Activated B cell treated with CpG ODN at 0.5 μM for 24 hours (primary cell): ENCODE results near the gene GNB1. TPM values are rescaled to one million over a fixed set of nuclear protein-coding genes. Genes with fewer than 3 reads are reported as not detected.

Experiments used
- ATAC-seq: fragments of 200-7000 bp; cut with Tn5 transposase; one replicate; pipeline ENCODE4 v1.10.0; 2021; ENCODE audit warnings: low read depth, mild to moderate bottlenecking, moderate library complexity
- CTCF ChIA-PET: fragments of 350-600 bp; sonication (Branson Sonifier 250); formaldehyde crosslinking; loops from one replicate; lab custom pipeline; 2021; ENCODE audit warnings: antibody characterized with exemption; lab: Charles Lee
- POLR2A ChIA-PET: fragments of 350-600 bp; sonication (Branson Sonifier 250); formaldehyde crosslinking; loops from one replicate; lab custom pipeline; 2021; ENCODE audit warnings: antibody characterized with exemption; lab: Charles Lee
- DNase-seq: peaks from one replicate; pipeline ENCODE4 v3.0.0; 2022
- H3K27ac Mint-ChIP-seq: one replicate; pipeline ENCODE4 v1.8.0; 2020; ENCODE audit warnings: mixed read lengths
- H3K27me3 Mint-ChIP-seq: one replicate; pipeline ENCODE4 v1.8.0; 2021; ENCODE audit warnings: mixed read lengths
- H3K36me3 Mint-ChIP-seq: one replicate; pipeline ENCODE4 v1.8.0; 2021; ENCODE audit warnings: low read depth, mixed read lengths
- H3K4me1 Mint-ChIP-seq: one replicate; pipeline ENCODE4 v1.8.0; 2021; ENCODE audit warnings: mixed read lengths
- H3K4me3 Mint-ChIP-seq: one replicate; pipeline ENCODE4 v1.8.0; 2020; ENCODE audit warnings: mild to moderate bottlenecking, mixed read lengths
- H3K9me3 Mint-ChIP-seq: one replicate; pipeline ENCODE4 v1.8.0; 2020; ENCODE audit warnings: mixed read lengths
- CTCF ChIP-seq: fragments of 200-600 bp; IDR thresholded peaks from one replicate; pipeline ENCODE4 v1.8.0; 2022; ENCODE audit warnings: antibody characterized with exemption, mild to moderate bottlenecking
- intact Hi-C: fragments of 100-400 bp; cut with micrococcal nuclease; formaldehyde crosslinking; loops from one replicate; pipeline ENCODE4 v1.15.1; 2024
- total RNA-seq: library from RNA; stranded (reverse); gene quantifications from 2 replicates; pipeline ENCODE4 v1.2.3, GENCODE V29; 2022

Gene GNB1
- total RNA-seq, 1 donor from 2014 or later, result 302 TPM

- intact Hi-C loops, result no loop called here
- Mint-ChIP-seq H3K9me3 (no peaks in the 10 kb centered on the region), H3K4me1 (no peaks in the 10 kb centered on the region), H3K4me3 (no peak overlapping the region), H3K36me3 (peaks cover 91% of the 10 kb centered on the region), H3K27me3 (no peaks in the 10 kb centered on the region), H3K27ac (no peak overlapping the region)
- CTCF ChIA-PET, result interaction anchor here (0.7 to 2.6 kb wide), 7 partner anchors 9 to 120 kb away, joined by 3 to 19 read pairs (median 5); no protein-coding TSS in a partner anchor
- no peak for TF ChIP-seq CTCF
- POLR2A ChIA-PET, result interaction anchor here (1.0 to 1.4 kb wide), 2 partner anchors 10 to 116 kb away, joined by 5 to 6 read pairs; partner anchors contain the start of gene NADK
- ATAC-seq (no peak), DNase-seq (no peak)
Observed at GRCh38 chr1:1788646-1789431, 102.0 kb downstream of the GNB1 start.

- no peak for TF ChIP-seq CTCF
- intact Hi-C loops, result no loop called here
- H3K27ac Mint-ChIP-seq, result no peak overlapping the region
- no peak overlapping the region for H3K4me3 Mint-ChIP-seq
- peaks cover 88% of the 10 kb centered on the region for H3K36me3 Mint-ChIP-seq
- ChIA-PET CTCF (interaction anchor here (0.9 to 2.6 kb wide), 3 partner anchors 12 to 118 kb away, joined by 3 to 19 read pairs (median 5); no protein-coding TSS in a partner anchor), POLR2A (interaction anchor here (0.7 to 1.4 kb wide), 2 partner anchors 11 to 117 kb away, joined by 5 read pairs; no protein-coding TSS in a partner anchor)
- DNase-seq (no peak), ATAC-seq (no peak)
- no peaks in the 10 kb centered on the region for H3K9me3 Mint-ChIP-seq
- H3K27me3 Mint-ChIP-seq, result no peaks in the 10 kb centered on the region
- H3K4me1 Mint-ChIP-seq, result peaks cover 6% of the 10 kb centered on the region
Observed at GRCh38 chr1:1788136-1788535, 102.8 kb downstream of the GNB1 start.

- no peak for DNase-seq
- no peak for ATAC-seq
- Mint-ChIP-seq H3K4me3 (no peak overlapping the region), H3K36me3 (peaks cover 78% of the 10 kb centered on the region), H3K4me1 (peaks cover 16% of the 10 kb centered on the region), H3K9me3 (no peaks in the 10 kb centered on the region), H3K27ac (no peak overlapping the region), H3K27me3 (no peaks in the 10 kb centered on the region)
- CTCF ChIA-PET, result no interaction called here
- intact Hi-C loops, result no loop called here
- POLR2A ChIA-PET, result interaction anchor here (0.7 kb wide), 2 partner anchors 10 to 13 kb away, joined by 5 read pairs; no protein-coding TSS in a partner anchor
- TF ChIP-seq CTCF, result no peak
Observed at GRCh38 chr1:1786836-1787605, 103.9 kb downstream of the GNB1 start.

- TF ChIP-seq CTCF, result no peak
- Mint-ChIP-seq H3K4me1 (peaks cover 30% of the 10 kb centered on the region), H3K4me3 (no peak overlapping the region), H3K27ac (no peak overlapping the region), H3K27me3 (no peaks in the 10 kb centered on the region), H3K36me3 (peaks cover 66% of the 10 kb centered on the region), H3K9me3 (no peaks in the 10 kb centered on the region)
- intact Hi-C loops, result no loop called here
- ChIA-PET CTCF (no interaction called here), POLR2A (no interaction called here)
- DNase-seq (no peak), ATAC-seq (no peak)
Observed at GRCh38 chr1:1785666-1786065, 105.2 kb downstream of the GNB1 start.

- H3K9me3 Mint-ChIP-seq, result no peaks in the 10 kb centered on the region
- H3K36me3 Mint-ChIP-seq, result peaks cover 59% of the 10 kb centered on the region
- no peak overlapping the region for H3K4me3 Mint-ChIP-seq
- intact Hi-C loops, result no loop called here
- H3K27ac Mint-ChIP-seq, result no peak overlapping the region
- ChIA-PET CTCF (no interaction called here), POLR2A (interaction anchor here (0.7 to 0.9 kb wide), 2 partner anchors 124 to 126 kb away, joined by 3 to 4 read pairs; no protein-coding TSS in a partner anchor)
- H3K27me3 Mint-ChIP-seq, result no peaks in the 10 kb centered on the region
- TF ChIP-seq CTCF, result no peak
- H3K4me1 Mint-ChIP-seq, result peaks cover 37% of the 10 kb centered on the region
- ATAC-seq (no peak), DNase-seq (no peak)
Observed at GRCh38 chr1:1784933-1785332, 106.0 kb downstream of the GNB1 start.
